GM12878 (cell line): ENCODE measurements around the gene C16orf78. TPM values are rescaled to one million over a fixed set of nuclear protein-coding genes. Genes with fewer than 3 reads are reported as not detected.

Experiments used
- ATAC-seq: fragments of 200-7000 bp; cut with Tn5 transposase; 3 replicates; pipeline ENCODE4 v1.9.1; 2020; ENCODE audit warnings: mild to moderate bottlenecking, moderate library complexity
- BruUV-seq: library from RNA; stranded (reverse); fragments of 400-500 nt; replicated peaks from 2 replicates; lab custom pipeline; 2021; lab: Mats Ljungman, UMichigan
- CTCF ChIA-PET: fragments of 300-600 bp; sonication (Branson Sonifier 250); formaldehyde crosslinking; extraction: SDS; loops from one replicate; lab custom pipeline; 2021; ENCODE audit warnings: inconsistent platforms; lab: Yijun Ruan, JAX
- POLR2A ChIA-PET: fragments of 350-600 bp; formaldehyde crosslinking; extraction: SDS; loops from one replicate; lab custom pipeline; 2021; ENCODE audit warnings: inconsistent platforms; lab: Charles Lee
- RAD21 ChIA-PET: fragments of 300-600 bp; sonication (Branson Sonifier 250); formaldehyde crosslinking; loops from one replicate; lab custom pipeline; 2023; ENCODE audit warnings: antibody characterized with exemption; ENCODE audit not compliant: unreplicated experiment; lab: Charles Lee
- SMC1A ChIA-PET: fragments of 300-600 bp; sonication (Branson Sonifier 250); formaldehyde crosslinking; loops from one replicate; lab custom pipeline; 2023; ENCODE audit not compliant: unreplicated experiment, uncharacterized antibody; lab: Charles Lee
- DNase-seq: peaks from one replicate; pipeline ENCODE4 v3.0.0-alpha.2; 2011; ENCODE audit warnings: low read depth, low spot score
- FAIRE-seq: peaks from 3 replicates; lab custom pipeline; 2011; peaks lifted over from hg19 to GRCh38; lab: Jason Lieb, UNC
- H2AFZ ChIP-seq: 2 replicates; pipeline ENCODE4 v1.6.0; 2011; ENCODE audit warnings: low read depth, low read length, control low read depth; ENCODE audit not compliant: control insufficient read depth
- H3K27ac ChIP-seq: 2 replicates; pipeline ENCODE4 v1.5.1; 2011; ENCODE audit warnings: control low read depth; ENCODE audit not compliant: control insufficient read depth, insufficient read depth
- H3K27me3 ChIP-seq, 2 experiments: replicated peaks in 1 of 2; 2 replicates each; pipeline versions ENCODE4 v1.6.0 to v1.6.1; 2011; ENCODE audit warnings: low read length in 1 of 2; ENCODE audit not compliant: control insufficient read depth in 2 of 2, insufficient read depth in 2 of 2
- H3K36me3 ChIP-seq, 2 experiments: 2 replicates each; pipeline ENCODE4 v1.5.1; 2011; ENCODE audit warnings: low read length in 1 of 2; ENCODE audit not compliant: control insufficient read depth in 2 of 2, insufficient read depth in 2 of 2
- H3K4me1 ChIP-seq: 2 replicates; pipeline ENCODE4 v1.6.1; 2011; ENCODE audit warnings: mild to moderate bottlenecking, low read length, moderate library complexity, mixed read lengths; ENCODE audit not compliant: control insufficient read depth, insufficient read depth
- H3K4me2 ChIP-seq: 2 replicates; pipeline ENCODE4 v1.6.0; 2011; ENCODE audit warnings: control low read depth; ENCODE audit not compliant: control insufficient read depth, insufficient read depth
- H3K4me3 ChIP-seq: fragments of 200-600 bp; sonication (generic); 2 replicates; pipeline ENCODE4 v1.5.1; 2016
- H3K79me2 ChIP-seq: 2 replicates; pipeline ENCODE4 v1.6.0; 2011; ENCODE audit warnings: low read length; ENCODE audit not compliant: control insufficient read depth, insufficient read depth
- H3K9ac ChIP-seq: 2 replicates; pipeline ENCODE4 v1.8.0; 2011; ENCODE audit warnings: low read length, control low read depth, mixed read lengths; ENCODE audit not compliant: control insufficient read depth, insufficient read depth
- H3K9me3 ChIP-seq: replicated peaks from 3 replicates; pipeline ENCODE4 v1.5.1; 2011; ENCODE audit warnings: mild to moderate bottlenecking, low read length; ENCODE audit not compliant: control insufficient read depth, insufficient read depth
- H4K20me1 ChIP-seq: 2 replicates; pipeline ENCODE4 v1.6.0; 2011; ENCODE audit not compliant: control insufficient read depth, insufficient read depth
- BRCA1 ChIP-seq: IDR thresholded peaks from 2 replicates; pipeline ENCODE4 v1.6.1; 2011; ENCODE audit warnings: low read depth, low read length, improper control_type of control experiment
- CBX3 ChIP-seq: fragments of 200-600 bp; sonication (generic); IDR thresholded peaks from 2 replicates; pipeline ENCODE4 v1.6.1; 2016; ENCODE audit warnings: low read depth, borderline replicate concordance
- CTCF ChIP-seq, 3 experiments: IDR thresholded peaks in 2 of 3; conservative IDR thresholded peaks in 1 of 3; 2 replicates each; pipeline ENCODE4 v1.5.1; 2011; ENCODE audit warnings: low read depth in 3 of 3, low read length in 3 of 3, mild to moderate bottlenecking in 3 of 3, control low read depth in 2 of 3, moderate library complexity in 2 of 3, inconsistent platforms in 1 of 3, mixed read lengths in 1 of 3; ENCODE audit not compliant: control insufficient read depth in 2 of 3, insufficient read depth in 1 of 3; ENCODE audit errors: extremely low read depth in 1 of 3
- ESRRA ChIP-seq: IDR thresholded peaks from 2 replicates; pipeline ENCODE4 v1.6.1; 2012; ENCODE audit warnings: mild to moderate bottlenecking, low read length, improper control_type of control experiment
- FOXM1 ChIP-seq: IDR thresholded peaks from 2 replicates; pipeline ENCODE4 v1.6.1; 2012; ENCODE audit warnings: low read depth, mild to moderate bottlenecking, inconsistent platforms, low read length, moderate library complexity
- GABPA ChIP-seq: IDR thresholded peaks from 2 replicates; pipeline ENCODE4 v1.6.1; 2014; ENCODE audit warnings: antibody characterized with exemption, low read depth, mild to moderate bottlenecking, inconsistent platforms
- IRF3 ChIP-seq: fragments of 450-650 bp; IDR thresholded peaks from 2 replicates; pipeline ENCODE4 v1.6.1; 2014; ENCODE audit warnings: mild to moderate bottlenecking
- MEF2B ChIP-seq: fragments of 450-650 bp; IDR thresholded peaks from 2 replicates; pipeline ENCODE4 v1.6.1; 2018; ENCODE audit warnings: mild to moderate bottlenecking, moderate library complexity; ENCODE audit not compliant: partially characterized antibody, poor library complexity, severe bottlenecking
- MTA3 ChIP-seq: IDR thresholded peaks from 2 replicates; pipeline ENCODE4 v1.6.1; 2012; ENCODE audit warnings: low read length, inconsistent platforms, borderline replicate concordance
- RBBP5 ChIP-seq: fragments of 200-600 bp; sonication (generic); conservative IDR thresholded peaks from 2 replicates; pipeline ENCODE4 v1.6.1; 2016
- SIN3A ChIP-seq: IDR thresholded peaks from 2 replicates; pipeline ENCODE4 v1.6.1; 2012; ENCODE audit warnings: low read depth, low read length, improper control_type of control experiment
- SMAD1 ChIP-seq: fragments of 450-650 bp; IDR thresholded peaks from 2 replicates; pipeline ENCODE4 v1.6.1; 2018; ENCODE audit warnings: mild to moderate bottlenecking, low read depth; ENCODE audit not compliant: partially characterized antibody
- TAF1 ChIP-seq: IDR thresholded peaks from 2 replicates; pipeline ENCODE4 v1.6.1; 2011; ENCODE audit warnings: mild to moderate bottlenecking, low read depth, low read length, borderline replicate concordance
- TCF3 ChIP-seq: IDR thresholded peaks from 2 replicates; pipeline ENCODE4 v1.6.1; 2012; ENCODE audit warnings: low read depth, mild to moderate bottlenecking, low read length, borderline replicate concordance; ENCODE audit not compliant: insufficient read depth
- USF1 ChIP-seq: IDR thresholded peaks from 2 replicates; pipeline ENCODE4 v1.6.1; 2011; ENCODE audit warnings: borderline replicate concordance, low read depth, mild to moderate bottlenecking, moderate library complexity, mixed read lengths, low read length; ENCODE audit not compliant: insufficient read depth; ENCODE audit errors: extremely low read length
- ZNF274 ChIP-seq: IDR thresholded peaks from one replicate; pipeline ENCODE4 v1.8.0; 2011; ENCODE audit not compliant: insufficient read length, insufficient read depth
- WGBS: methylation state at CpG from one replicate; pipeline ENCODE4 v1.1.6; 2016; ENCODE audit warnings: low lambda C conversion rate; ENCODE audit not compliant: insufficient replicate concordance, insufficient coverage; ENCODE audit errors: missing lambda C conversion rate; 5-methylcytosine and 5-hydroxymethylcytosine counted together
- in situ Hi-C: fragments of 300-500 bp; cut with MboI; formaldehyde crosslinking; loops from 9 replicates; pipeline ENCODE4 v1.14.3; 2018; ENCODE audit warnings: mixed read lengths
- intact Hi-C: fragments of 100-400 bp; cut with micrococcal nuclease; formaldehyde crosslinking; loops from one replicate; pipeline ENCODE4 v1.14.2; 2022; ENCODE audit not compliant: unreplicated experiment
- polyA plus RNA-seq, 11 experiments: library from polyadenylated mRNA; depleted of rRNA in 4 of 11; unstranded in 6 of 11; stranded (reverse) in 5 of 11; fragments of >200 nt; fragmentation: Nextera tagmentation in 4 of 11; fragmentation: Illumina TruSeq in 1 of 11; extraction: Ambion mirVana in 4 of 11; extraction: Trizol in 1 of 11; gene quantifications; 1 replicate in 1 of 11; 2 replicates in 10 of 11; pipeline versions ENCODE4 v1.2.1 to v1.2.3, GENCODE V29; 2011 to 2016; ENCODE audit warnings: inconsistent platforms in 2 of 11, missing spikeins in 2 of 11, low read depth in 1 of 11
- total RNA-seq, 4 experiments: library from RNA; depleted of rRNA in 3 of 4; stranded (reverse); fragments of >200 nt in 3 of 4; fragmentation: Illumina TruSeq in 1 of 4; extraction: Trizol in 1 of 4; gene quantifications; 2 replicates each; pipeline versions ENCODE4 v1.2.1 to v1.2.3, GENCODE V29; 2013 to 2021

C16orf78 gene
- total and polyA plus RNA-seq, 10 of the 15 experiments (the other 5 are each of a cell fraction or from before 2014, with no cell fraction given) = not detected

GRCh38 chr16:49354101-49354500 is 19.5 kb upstream of the C16orf78 start:
- RAD21 ChIA-PET = no interaction called here
- Histone ChIP-seq H3K4me1 (no peaks in the 10 kb centered on the region), H3K4me2 (no peak overlapping the region), H3K27me3 (no peaks in the 10 kb centered on the region), H3K79me2 (no peaks in the 10 kb centered on the region), H3K36me3 (no peaks in the 10 kb centered on the region), H2AFZ (no peak overlapping the region), H4K20me1 (no peaks in the 10 kb centered on the region), H3K4me3 (no peak overlapping the region), H3K9me3 (no peaks in the 10 kb centered on the region), H3K27ac (no peak overlapping the region), H3K9ac (no peak overlapping the region)
- TF ChIP-seq TAF1 (no peak), SMAD1 (no peak), CTCF (IDR thresholded peaks at IDR 0.05 in 2 of 3, conservative IDR thresholded peaks at IDR 0.05 in 1 of 3; ENCODE audit: control insufficient read depth in 2 of 3, extremely low read depth in 1 of 3, insufficient read depth in 1 of 3, low read depth in 3 of 3, low read length in 3 of 3) (no peak), BRCA1 (no peak), SIN3A (no peak), RBBP5 (no peak), IRF3 (no peak), USF1 (no peak), MEF2B (no peak), MTA3 (no peak), ZNF274 (no peak), FOXM1 (no peak), TCF3 (no peak), ESRRA (no peak), GABPA (no peak), CBX3 (no peak)
- intact Hi-C loops = no loop called here
- no TSS peak for BruUV-seq
- SMC1A ChIA-PET = no interaction called here
- DNase-seq (no peak), FAIRE-seq (no peak), ATAC-seq (no peak)
- in situ Hi-C loops = no loop called here
- POLR2A ChIA-PET = no interaction called here
- WGBS = 38% methylated on average over 6 of the region's 6 CpGs
- CTCF ChIA-PET = interaction anchor here (1.2 to 7.2 kb wide), 2 partner anchors 10 to 668 kb away, joined by 3 to 61 read pairs; no protein-coding TSS in a partner anchor
